ENCODE measurements around the gene NSG2. TPM values are rescaled to one million over a fixed set of nuclear protein-coding genes. Genes with fewer than 3 reads are reported as not detected.

Gene NSG2
- total and polyA plus RNA-seq, 4 donors: 0.14 TPM; not detected in 3

DNA sequence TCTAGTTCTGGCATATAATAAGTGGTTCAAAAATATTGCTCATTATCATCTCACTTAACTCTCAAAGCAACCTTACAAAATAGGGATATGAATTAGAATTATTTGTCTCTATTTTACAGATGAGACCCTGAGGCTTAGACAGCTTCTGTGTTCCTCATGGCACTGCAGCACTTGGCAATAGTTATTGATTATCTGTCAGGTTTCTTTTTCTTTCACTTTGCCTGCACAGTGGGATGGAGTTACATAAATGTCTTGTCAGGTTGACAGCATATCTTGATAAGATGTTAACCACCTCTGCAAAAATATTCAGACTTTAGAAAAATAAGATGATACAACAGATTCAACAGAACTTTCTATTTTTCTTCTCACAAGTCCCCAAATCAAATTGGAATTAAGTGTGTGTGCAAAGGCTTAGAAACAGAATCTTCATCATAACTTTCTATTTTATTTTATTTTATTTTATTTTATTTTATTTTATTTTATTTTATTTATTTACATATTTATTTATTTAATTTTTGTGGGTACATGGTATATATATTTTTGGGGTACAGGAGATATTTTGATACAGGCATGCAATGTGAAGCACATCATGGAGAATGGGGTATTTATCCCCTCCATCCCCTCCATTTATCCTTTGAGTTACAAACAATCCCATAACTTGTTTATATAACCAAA lies 17.7 kb downstream of the NSG2 start:
- Histone ChIP-seq H3K27me3 (ENCODE audit: control insufficient read depth in 4 of 4, insufficient read depth in 4 of 4, low read length in 3 of 4) (no peaks in the 10 kb centered on the region), H3K4me1 (ENCODE audit: control insufficient read depth in 4 of 4, insufficient read depth in 4 of 4, low read length in 3 of 4) (no peaks in the 10 kb centered on the region), H3K9ac (ENCODE audit: low read depth in 1 of 2, low read length in 2 of 2) (no peak overlapping the region), H3K27ac (ENCODE audit: low read depth in 1 of 2, low read length in 2 of 2) (no peak overlapping the region), H3K9me3 (ENCODE audit: control insufficient read depth in 4 of 4, low read length in 3 of 4) (peaks cover 0 to 4% (median 2%) of the 10 kb centered on the region in 4 donors), H3K4me3 (ENCODE audit: low read depth in 1 of 3, low read length in 3 of 3) (no peak overlapping the region), H3K36me3 (ENCODE audit: control insufficient read depth in 4 of 4, insufficient read depth in 3 of 4, low read depth in 1 of 4, low read length in 3 of 4) (no peaks in the 10 kb centered on the region)
- DNase-seq (ENCODE audit: low spot score): no peak
- TF ChIP-seq, protein P1, sequence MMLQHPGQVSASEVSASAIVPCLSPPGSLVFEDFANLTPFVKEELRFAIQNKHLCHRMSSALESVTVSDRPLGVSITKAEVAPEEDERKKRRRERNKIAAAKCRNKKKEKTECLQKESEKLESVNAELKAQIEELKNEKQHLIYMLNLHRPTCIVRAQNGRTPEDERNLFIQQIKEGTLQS (IDR thresholded peaks at IDR 0.05): no peak
- TF ChIP-seq GABPA (IDR thresholded peaks at IDR 0.05 in 1 of 2, conservative IDR thresholded peaks at IDR 0.05 in 1 of 2) (no peak), NR2F2 (IDR thresholded peaks at IDR 0.05) (no peak), TAF1 (conservative IDR thresholded peaks at IDR 0.05) (no peak), EGR1 (IDR thresholded peaks at IDR 0.05; ENCODE audit: low read depth in 2 of 2) (no peak)
- TF ChIP-seq, protein P2, sequence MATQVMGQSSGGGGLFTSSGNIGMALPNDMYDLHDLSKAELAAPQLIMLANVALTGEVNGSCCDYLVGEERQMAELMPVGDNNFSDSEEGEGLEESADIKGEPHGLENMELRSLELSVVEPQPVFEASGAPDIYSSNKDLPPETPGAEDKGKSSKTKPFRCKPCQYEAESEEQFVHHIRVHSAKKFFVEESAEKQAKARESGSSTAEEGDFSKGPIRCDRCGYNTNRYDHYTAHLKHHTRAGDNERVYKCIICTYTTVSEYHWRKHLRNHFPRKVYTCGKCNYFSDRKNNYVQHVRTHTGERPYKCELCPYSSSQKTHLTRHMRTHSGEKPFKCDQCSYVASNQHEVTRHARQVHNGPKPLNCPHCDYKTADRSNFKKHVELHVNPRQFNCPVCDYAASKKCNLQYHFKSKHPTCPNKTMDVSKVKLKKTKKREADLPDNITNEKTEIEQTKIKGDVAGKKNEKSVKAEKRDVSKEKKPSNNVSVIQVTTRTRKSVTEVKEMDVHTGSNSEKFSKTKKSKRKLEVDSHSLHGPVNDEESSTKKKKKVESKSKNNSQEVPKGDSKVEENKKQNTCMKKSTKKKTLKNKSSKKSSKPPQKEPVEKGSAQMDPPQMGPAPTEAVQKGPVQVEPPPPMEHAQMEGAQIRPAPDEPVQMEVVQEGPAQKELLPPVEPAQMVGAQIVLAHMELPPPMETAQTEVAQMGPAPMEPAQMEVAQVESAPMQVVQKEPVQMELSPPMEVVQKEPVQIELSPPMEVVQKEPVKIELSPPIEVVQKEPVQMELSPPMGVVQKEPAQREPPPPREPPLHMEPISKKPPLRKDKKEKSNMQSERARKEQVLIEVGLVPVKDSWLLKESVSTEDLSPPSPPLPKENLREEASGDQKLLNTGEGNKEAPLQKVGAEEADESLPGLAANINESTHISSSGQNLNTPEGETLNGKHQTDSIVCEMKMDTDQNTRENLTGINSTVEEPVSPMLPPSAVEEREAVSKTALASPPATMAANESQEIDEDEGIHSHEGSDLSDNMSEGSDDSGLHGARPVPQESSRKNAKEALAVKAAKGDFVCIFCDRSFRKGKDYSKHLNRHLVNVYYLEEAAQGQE (IDR thresholded peaks at IDR 0.05): no peak

DNA sequence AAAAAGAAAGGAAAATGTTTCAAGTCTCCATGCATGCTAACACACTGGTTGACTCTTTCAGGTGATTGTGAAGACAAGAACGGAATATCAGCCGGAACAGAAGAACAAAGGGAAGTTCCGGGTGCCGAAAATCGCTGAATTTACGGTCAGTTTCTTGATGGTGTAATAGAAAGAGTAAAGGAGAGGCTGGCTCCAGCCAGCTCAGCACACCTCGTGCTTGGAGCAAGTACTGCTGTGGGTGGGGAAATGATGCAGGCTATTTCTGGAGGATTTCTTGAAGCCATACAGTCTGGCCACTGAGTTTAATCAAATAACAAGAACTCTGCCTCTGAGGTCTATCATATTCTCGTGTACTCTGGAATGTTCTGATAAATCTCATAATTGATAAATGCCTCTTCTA lies 18.7 kb downstream of the NSG2 start:
- Histone ChIP-seq H3K4me3 (ENCODE audit: low read depth in 1 of 3, low read length in 3 of 3) (no peak overlapping the region), H3K27ac (ENCODE audit: low read depth in 1 of 2, low read length in 2 of 2) (no peak overlapping the region), H3K36me3 (ENCODE audit: control insufficient read depth in 4 of 4, insufficient read depth in 3 of 4, low read depth in 1 of 4, low read length in 3 of 4) (no peaks in the 10 kb centered on the region), H3K27me3 (ENCODE audit: control insufficient read depth in 4 of 4, insufficient read depth in 4 of 4, low read length in 3 of 4) (no peaks in the 10 kb centered on the region), H3K4me1 (ENCODE audit: control insufficient read depth in 4 of 4, insufficient read depth in 4 of 4, low read length in 3 of 4) (no peaks in the 10 kb centered on the region), H3K9me3 (ENCODE audit: control insufficient read depth in 4 of 4, low read length in 3 of 4) (peaks cover 0 to 4% (median 2%) of the 10 kb centered on the region in 4 donors), H3K9ac (ENCODE audit: low read depth in 1 of 2, low read length in 2 of 2) (no peak overlapping the region)
- TF ChIP-seq JUND (IDR thresholded peaks at IDR 0.05) (no peak), EGR1 (IDR thresholded peaks at IDR 0.05; ENCODE audit: low read depth in 2 of 2) (no peak), TAF1 (conservative IDR thresholded peaks at IDR 0.05) (no peak), RXRA (IDR thresholded peaks at IDR 0.05) (no peak), FOXA2 (IDR thresholded peaks at IDR 0.05) (no peak), NR2F2 (IDR thresholded peaks at IDR 0.05) (no peak), HNF4A (conservative IDR thresholded peaks at IDR 0.05) (no peak)
- TF ChIP-seq, protein P3, sequence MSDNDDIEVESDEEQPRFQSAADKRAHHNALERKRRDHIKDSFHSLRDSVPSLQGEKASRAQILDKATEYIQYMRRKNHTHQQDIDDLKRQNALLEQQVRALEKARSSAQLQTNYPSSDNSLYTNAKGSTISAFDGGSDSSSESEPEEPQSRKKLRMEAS (IDR thresholded peaks at IDR 0.05): no peak
- TF ChIP-seq, protein P1 (IDR thresholded peaks at IDR 0.05): no peak
- TF ChIP-seq, protein P4, sequence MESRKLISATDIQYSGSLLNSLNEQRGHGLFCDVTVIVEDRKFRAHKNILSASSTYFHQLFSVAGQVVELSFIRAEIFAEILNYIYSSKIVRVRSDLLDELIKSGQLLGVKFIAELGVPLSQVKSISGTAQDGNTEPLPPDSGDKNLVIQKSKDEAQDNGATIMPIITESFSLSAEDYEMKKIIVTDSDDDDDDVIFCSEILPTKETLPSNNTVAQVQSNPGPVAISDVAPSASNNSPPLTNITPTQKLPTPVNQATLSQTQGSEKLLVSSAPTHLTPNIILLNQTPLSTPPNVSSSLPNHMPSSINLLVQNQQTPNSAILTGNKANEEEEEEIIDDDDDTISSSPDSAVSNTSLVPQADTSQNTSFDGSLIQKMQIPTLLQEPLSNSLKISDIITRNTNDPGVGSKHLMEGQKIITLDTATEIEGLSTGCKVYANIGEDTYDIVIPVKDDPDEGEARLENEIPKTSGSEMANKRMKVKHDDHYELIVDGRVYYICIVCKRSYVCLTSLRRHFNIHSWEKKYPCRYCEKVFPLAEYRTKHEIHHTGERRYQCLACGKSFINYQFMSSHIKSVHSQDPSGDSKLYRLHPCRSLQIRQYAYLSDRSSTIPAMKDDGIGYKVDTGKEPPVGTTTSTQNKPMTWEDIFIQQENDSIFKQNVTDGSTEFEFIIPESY (IDR thresholded peaks at IDR 0.05): no peak
- DNase-seq (ENCODE audit: low spot score): no peak
- 68% methylated on average over 8 of the region's 8 CpGs for WGBS
